GM18508 (cell line): ENCODE data around the gene TRIM23.
A peak's percentile ranks its signal among the peaks of the same experiment; 100 is the strongest.

Experiments
- ATAC-seq: cut with Tn5 transposase; IDR thresholded peaks from one replicate; pipeline ENCODE4 v1.9.1; 2021; ENCODE audit warnings: moderate number of reproducible peaks; ENCODE audit not compliant: insufficient read depth, unreplicated experiment

Gene TRIM23

GRCh38 chr5:65570598-65571226 is 53.4 kb downstream of the TRIM23 start:
- no peak for ATAC-seq

- ATAC-seq = no peak
Measured at GRCh38 chr5:65566505-65566904, 57.6 kb downstream of the TRIM23 start.

GRCh38 chr5:65563777-65564176 is 60.4 kb downstream of the TRIM23 start:
- ATAC-seq = no peak

GRCh38 chr5:65562731-65563701 is 61.1 kb downstream of the TRIM23 start, which contains the start of the genes CENPK and PPWD1:
Gene CENPK, minus strand, starts transcription at chr5:65563168. Its CDS starts 8,261 bp downstream, at chr5:65554907.
Gene PPWD1, plus strand, starts transcription at chr5:65563296. Its CDS starts 15 bp downstream, at chr5:65563311.
- peak; percentile 92 for ATAC-seq

GRCh38 chr5:65556718-65557117 is 67.4 kb downstream of the TRIM23 start:
- ATAC-seq = no peak

GRCh38 chr5:65556181-65556580 is 68.0 kb downstream of the TRIM23 start:
- ATAC-seq = no peak

- no peak for ATAC-seq
Measured at GRCh38 chr5:65555287-65555686, 68.8 kb downstream of the TRIM23 start.

GRCh38 chr5:65553941-65554340 is 70.2 kb downstream of the TRIM23 start:
- ATAC-seq = no peak

GRCh38 chr5:65548281-65548680 is 75.9 kb downstream of the TRIM23 start:
- no peak for ATAC-seq

- ATAC-seq = no peak
Measured at GRCh38 chr5:65546141-65546540, 78.0 kb downstream of the TRIM23 start.

GRCh38 chr5:65544473-65544872 is 79.7 kb downstream of the TRIM23 start:
- ATAC-seq = no peak

- ATAC-seq = no peak
Measured at GRCh38 chr5:65539827-65540226, 84.3 kb downstream of the TRIM23 start.
